C4-2B (cell line): ENCODE measurements around the gene SMIM10.
"Not testable (repeated sequence)": the region's sequence is repeated elsewhere in the genome, so short reads cannot be mapped to it uniquely, and the experiment has no call there.

Experiments used
- H3K27ac ChIP-seq: fragments of 450-650 bp; 2 replicates; pipeline ENCODE4 v1.5.1; 2017
- ZFX ChIP-seq: fragments of 450-650 bp; IDR thresholded peaks from 2 replicates; pipeline ENCODE4 v1.6.1; 2017
- TF ChIP-seq, protein P1 (sequence below): fragments of 450-650 bp; conservative IDR thresholded peaks from 2 replicates; pipeline ENCODE4 v1.5.1; 2017; ENCODE audit warnings: mild to moderate bottlenecking

Gene SMIM10

DNA sequence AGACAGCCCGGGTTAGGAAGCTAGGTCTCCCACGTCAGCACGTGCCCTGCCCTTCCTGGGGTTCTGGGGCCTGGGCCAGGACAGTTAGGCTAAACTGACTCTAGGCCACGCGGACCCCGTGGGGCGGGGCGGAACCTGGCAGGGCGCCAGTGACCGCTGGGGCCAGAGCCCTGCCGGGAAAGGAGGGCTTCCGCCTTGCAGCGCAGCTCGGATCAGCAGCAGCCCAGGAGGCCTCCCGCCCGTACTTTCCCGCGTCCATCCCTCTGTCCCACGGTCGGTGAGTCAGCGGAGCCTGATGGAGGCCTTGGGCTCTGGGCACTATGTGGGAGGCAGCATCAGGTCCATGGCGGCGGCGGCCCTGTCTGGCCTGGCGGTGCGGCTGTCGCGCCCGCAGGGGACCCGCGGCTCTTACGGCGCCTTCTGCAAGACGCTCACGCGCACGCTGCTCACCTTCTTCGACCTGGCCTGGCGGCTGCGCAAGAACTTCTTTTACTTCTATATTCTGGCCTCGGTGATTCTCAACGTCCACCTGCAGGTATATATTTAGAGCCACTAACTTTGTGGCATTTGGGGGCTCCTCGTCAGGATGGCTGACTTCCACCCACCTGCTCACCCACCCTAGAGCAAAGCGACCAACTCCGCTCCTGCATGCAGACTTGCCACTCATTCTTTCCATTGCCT is at the start of gene SMIM10:
TSS of gene SMIM10 (plus strand) at position 191 of the 681 bp plus-strand sequence. CDS start at position 296, 105 bp downstream.
- no peak for TF ChIP-seq ZFX
- TF ChIP-seq, protein P1, sequence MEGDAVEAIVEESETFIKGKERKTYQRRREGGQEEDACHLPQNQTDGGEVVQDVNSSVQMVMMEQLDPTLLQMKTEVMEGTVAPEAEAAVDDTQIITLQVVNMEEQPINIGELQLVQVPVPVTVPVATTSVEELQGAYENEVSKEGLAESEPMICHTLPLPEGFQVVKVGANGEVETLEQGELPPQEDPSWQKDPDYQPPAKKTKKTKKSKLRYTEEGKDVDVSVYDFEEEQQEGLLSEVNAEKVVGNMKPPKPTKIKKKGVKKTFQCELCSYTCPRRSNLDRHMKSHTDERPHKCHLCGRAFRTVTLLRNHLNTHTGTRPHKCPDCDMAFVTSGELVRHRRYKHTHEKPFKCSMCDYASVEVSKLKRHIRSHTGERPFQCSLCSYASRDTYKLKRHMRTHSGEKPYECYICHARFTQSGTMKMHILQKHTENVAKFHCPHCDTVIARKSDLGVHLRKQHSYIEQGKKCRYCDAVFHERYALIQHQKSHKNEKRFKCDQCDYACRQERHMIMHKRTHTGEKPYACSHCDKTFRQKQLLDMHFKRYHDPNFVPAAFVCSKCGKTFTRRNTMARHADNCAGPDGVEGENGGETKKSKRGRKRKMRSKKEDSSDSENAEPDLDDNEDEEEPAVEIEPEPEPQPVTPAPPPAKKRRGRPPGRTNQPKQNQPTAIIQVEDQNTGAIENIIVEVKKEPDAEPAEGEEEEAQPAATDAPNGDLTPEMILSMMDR, result no peak

DNA sequence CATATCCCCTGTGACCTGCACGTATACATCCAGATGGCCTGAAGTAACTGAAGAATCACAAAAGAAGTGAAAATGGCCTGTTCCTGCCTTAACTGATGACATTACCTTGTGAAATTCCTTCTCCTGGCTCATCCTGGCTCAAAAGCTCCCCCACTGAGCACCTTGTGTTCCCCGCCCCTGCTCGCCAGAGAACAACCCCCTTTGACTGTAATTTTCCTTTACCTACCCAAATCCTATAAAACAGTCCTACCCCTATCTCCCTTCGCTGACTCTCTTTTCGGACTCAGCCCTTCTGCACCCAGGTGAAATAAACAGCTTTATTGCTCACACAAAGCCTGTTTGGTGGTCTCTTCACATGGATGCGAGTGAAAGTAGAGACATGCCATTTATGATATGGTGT is 44.4 kb upstream of the SMIM10 start:
- not testable (repeated sequence) for H3K27ac ChIP-seq

More for the DNA sequence above, at the start of gene SMIM10:
- no peak within 1 kb of the TSS for H3K27ac ChIP-seq

DNA sequence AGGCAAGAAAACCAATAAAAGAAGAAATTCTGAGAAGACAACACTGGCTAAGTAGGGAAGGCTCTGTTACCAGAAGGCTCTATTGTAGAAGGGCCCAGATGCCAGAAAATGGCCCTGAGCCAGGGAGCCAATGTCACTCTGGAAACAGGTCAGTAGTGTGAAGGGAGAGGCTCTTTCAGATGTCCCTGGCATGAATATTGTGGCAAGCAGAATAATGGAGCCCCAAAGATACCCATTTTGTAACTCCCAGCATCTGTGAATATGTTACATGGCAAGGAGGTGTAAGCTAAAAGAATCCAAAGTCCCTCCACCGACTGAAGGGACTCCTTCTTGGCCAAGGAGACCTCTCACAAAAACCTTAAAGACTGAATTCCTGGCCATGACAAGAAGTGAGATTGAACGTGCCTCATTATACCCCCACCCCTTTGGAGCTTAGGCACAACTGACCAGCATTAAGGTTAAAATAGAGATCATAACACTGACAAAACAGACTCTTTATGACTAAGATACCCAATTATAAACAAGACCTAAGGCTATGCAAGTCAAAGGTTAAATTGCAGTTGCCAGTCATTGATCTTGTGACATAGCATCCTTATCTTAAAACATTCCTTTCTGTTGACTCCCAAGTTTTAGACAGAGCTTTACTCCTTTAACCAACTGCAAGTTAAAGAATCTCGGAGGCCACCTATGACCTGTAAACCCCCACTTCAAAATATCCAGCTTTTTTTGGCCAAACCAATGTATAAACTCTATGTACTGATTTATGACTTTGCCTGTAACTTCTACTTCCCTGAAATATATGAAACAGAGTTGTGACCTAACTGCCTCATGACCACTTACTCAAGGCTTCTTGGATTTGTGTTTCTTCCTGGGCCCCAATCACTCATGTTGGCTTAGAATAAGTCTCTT is 42.2 kb upstream of the SMIM10 start:
- TF ChIP-seq, protein P1, result no peak
- TF ChIP-seq ZFX, result no peak
- H3K27ac ChIP-seq, result no peak overlapping the region

DNA sequence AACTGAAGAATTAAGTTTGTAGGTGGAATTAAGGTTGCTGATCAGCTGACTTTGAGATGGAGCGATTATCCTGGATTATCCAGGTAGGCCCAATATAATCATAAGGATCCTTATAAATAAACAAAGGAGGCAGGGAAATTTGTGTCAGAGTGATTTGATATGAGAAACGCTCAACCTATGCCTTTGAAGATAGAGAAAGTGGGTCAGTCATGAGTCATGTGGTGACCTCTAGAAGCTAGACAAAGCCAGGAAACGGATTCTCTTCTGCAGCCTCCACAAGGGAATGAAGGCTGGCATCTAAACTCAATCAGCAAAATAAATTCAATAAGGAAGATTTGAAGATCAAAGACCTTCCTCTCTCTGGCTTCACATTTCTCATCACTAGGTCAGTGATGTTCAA is 41.5 kb upstream of the SMIM10 start:
- no peak for TF ChIP-seq ZFX
- TF ChIP-seq, protein P1, result no peak
- H3K27ac ChIP-seq, result no peak overlapping the region

- no peak for TF ChIP-seq ZFX
- TF ChIP-seq, protein P1, result no peak
- no peak overlapping the region for H3K27ac ChIP-seq
Observed at GRCh38 chrX:134957836-134958235, 33.0 kb upstream of the SMIM10 start.

DNA sequence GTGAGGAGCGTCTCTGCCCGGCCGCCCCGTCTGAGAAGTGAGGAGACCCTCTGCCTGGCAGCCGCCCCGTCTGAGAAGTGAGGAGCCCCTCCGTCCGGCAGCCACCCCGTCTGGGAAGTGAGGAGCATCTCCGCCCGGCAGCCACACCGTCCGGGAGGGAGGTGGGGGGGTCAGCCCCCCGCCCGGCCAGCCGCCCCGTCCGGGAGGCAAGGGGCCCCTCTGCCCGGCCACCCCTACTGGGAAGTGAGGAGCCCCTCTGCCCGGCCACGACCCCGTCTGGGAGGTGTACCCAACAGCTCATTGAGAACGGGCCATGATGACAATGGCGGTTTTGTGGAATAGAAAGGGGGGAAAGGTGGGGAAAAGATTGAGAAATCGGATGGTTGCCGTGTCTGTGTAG is 30.4 kb upstream of the SMIM10 start:
- not testable (repeated sequence) for H3K27ac ChIP-seq

DNA sequence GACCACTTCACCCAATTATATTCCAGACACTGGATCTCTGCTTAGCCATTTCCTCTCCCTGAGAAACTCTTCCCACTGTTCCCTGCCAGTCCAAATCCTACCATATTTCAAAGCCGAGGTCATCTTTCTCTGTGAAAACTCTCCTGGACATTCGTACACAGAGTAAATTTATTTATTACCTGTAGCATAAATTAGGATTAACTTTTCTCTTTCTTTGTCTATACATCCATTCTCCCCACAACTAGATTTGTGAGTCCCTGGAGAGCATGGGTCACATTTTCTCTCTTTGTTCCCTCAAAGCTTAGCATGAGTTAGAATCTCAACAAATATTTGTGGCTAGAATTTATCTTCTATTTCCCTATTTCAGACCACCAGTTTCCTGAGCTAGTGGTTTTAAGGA is 27.8 kb upstream of the SMIM10 start:
- no peak for TF ChIP-seq ZFX
- TF ChIP-seq, protein P1, result no peak
- no peak overlapping the region for H3K27ac ChIP-seq

DNA sequence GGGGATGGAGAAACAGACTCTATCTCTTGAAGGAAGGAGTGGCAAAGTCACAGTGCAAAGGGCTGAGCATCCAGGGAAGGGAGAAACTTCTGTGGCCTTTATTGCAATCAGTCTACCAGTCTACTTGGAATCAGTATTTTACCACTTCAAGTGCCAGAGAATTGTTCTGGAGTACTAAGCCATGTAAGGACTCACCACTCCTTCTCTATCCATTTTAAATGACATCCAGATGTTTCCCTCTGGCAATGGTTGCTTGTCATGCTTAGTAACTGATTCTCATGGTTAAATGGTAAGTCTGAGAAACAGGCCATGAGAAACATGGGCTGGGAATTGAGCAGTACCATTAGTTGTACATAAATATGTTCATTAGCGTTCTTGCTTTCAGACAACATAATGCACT is 21.1 kb upstream of the SMIM10 start:
- TF ChIP-seq, protein P1, result no peak
- no peak for TF ChIP-seq ZFX
- no peak overlapping the region for H3K27ac ChIP-seq
